BJ (cell line): ENCODE data around the gene VPS16. TPM values are rescaled to one million over a fixed set of nuclear protein-coding genes. Genes with fewer than 3 reads are reported as not detected.

Experiments used
- CTCF ChIA-PET: fragments of 350-600 bp; formaldehyde crosslinking; extraction: SDS; loops from one replicate; lab custom pipeline; 2021; ENCODE audit warnings: antibody characterized with exemption, inconsistent platforms; lab: Yijun Ruan, JAX
- POLR2A ChIA-PET: fragments of 300-600 bp; sonication (Branson Sonifier 250); formaldehyde crosslinking; extraction: SDS; loops from one replicate; lab custom pipeline; 2021; ENCODE audit warnings: antibody characterized with exemption; lab: Charles Lee
- DNase-seq: peaks from one replicate; pipeline ENCODE4 v3.0.0-alpha.2; 2011; ENCODE audit warnings: low read depth
- H3K27me3 ChIP-seq: 2 replicates; pipeline ENCODE4 v1.6.0; 2011; ENCODE audit warnings: low read length; ENCODE audit not compliant: control insufficient read depth, insufficient read depth
- H3K36me3 ChIP-seq: 2 replicates; pipeline ENCODE4 v1.5.1; 2011; ENCODE audit warnings: low read length; ENCODE audit not compliant: control insufficient read depth, insufficient read depth
- H3K4me3 ChIP-seq: 2 replicates; pipeline ENCODE4 v1.5.1; 2011; ENCODE audit warnings: low read depth, mild to moderate bottlenecking, control low read depth, low read length
- CTCF ChIP-seq: IDR thresholded peaks from 2 replicates; pipeline ENCODE4 v1.5.1; 2011; ENCODE audit warnings: low read depth, mild to moderate bottlenecking, control low read depth, inconsistent platforms, low read length, moderate library complexity; ENCODE audit not compliant: insufficient read depth
- polyA plus RNA-seq: library from polyadenylated mRNA; depleted of rRNA; stranded (reverse); fragments of >200 nt; gene quantifications from 2 replicates; pipeline ENCODE4 v1.2.3, GENCODE V29; 2011

Gene VPS16
- polyA plus RNA-seq, 1 experiment: 46.8 TPM

- ChIA-PET POLR2A (no interaction called here), CTCF (interaction anchor here (1.5 to 2.1 kb wide), 2 partner anchors 17 to 23 kb away, joined by 4 to 7 read pairs; no protein-coding TSS in a partner anchor)
- no peak for DNase-seq
- H3K27me3 ChIP-seq: no peaks in the 10 kb centered on the region
- no peaks in the 10 kb centered on the region for H3K36me3 ChIP-seq
- no peak for TF ChIP-seq CTCF
- no peak overlapping the region for H3K4me3 ChIP-seq
These were observed 60.5 kb downstream of the VPS16 start for GRCh38 chr20:2900845-2901592.

GRCh38 chr20:2902291-2902690, 61.7 kb downstream of the VPS16 start:
- ChIA-PET POLR2A (no interaction called here), CTCF (interaction anchor here (2.1 kb wide), 1 partner anchor 16 kb away, joined by 7 read pairs; no protein-coding TSS in a partner anchor)
- no peak for TF ChIP-seq CTCF
- Histone ChIP-seq H3K27me3 (no peaks in the 10 kb centered on the region), H3K4me3 (no peak overlapping the region), H3K36me3 (no peaks in the 10 kb centered on the region)
- DNase-seq: no peak

- no peak for DNase-seq
- Histone ChIP-seq H3K27me3 (no peaks in the 10 kb centered on the region), H3K4me3 (no peak overlapping the region), H3K36me3 (no peaks in the 10 kb centered on the region)
- no peak for TF ChIP-seq CTCF
- ChIA-PET CTCF (interaction anchor here (2.1 kb wide), 1 partner anchor 15 kb away, joined by 7 read pairs; no protein-coding TSS in a partner anchor), POLR2A (no interaction called here)
These were observed 62.3 kb downstream of the VPS16 start for GRCh38 chr20:2902818-2903217.

GRCh38 chr20:2903686-2904085, 63.1 kb downstream of the VPS16 start:
- Histone ChIP-seq H3K27me3 (no peaks in the 10 kb centered on the region), H3K36me3 (no peaks in the 10 kb centered on the region), H3K4me3 (no peak overlapping the region)
- no peak for TF ChIP-seq CTCF
- no peak for DNase-seq
- ChIA-PET CTCF (no interaction called here), POLR2A (no interaction called here)

GRCh38 chr20:2907519-2907918, 67.0 kb downstream of the VPS16 start:
- POLR2A ChIA-PET: interaction anchor here (0.7 kb wide), 1 partner anchor 104 kb away, joined by 4 read pairs; no protein-coding TSS in a partner anchor
- no peak for DNase-seq
- CTCF ChIA-PET: no interaction called here
- H3K27me3 ChIP-seq: no peaks in the 10 kb centered on the region
- TF ChIP-seq CTCF: no peak
- no peaks in the 10 kb centered on the region for H3K36me3 ChIP-seq
- H3K4me3 ChIP-seq: no peak overlapping the region
